MM.1S (cell line): ENCODE results near the gene GPC1.

Source experiments
- DNase-seq: peaks from one replicate; pipeline ENCODE4 v3.0.0-alpha.2; 2015
- H2AFZ ChIP-seq: fragments of 300-600 bp; sonication (generic); 2 replicates; pipeline ENCODE4 v1.6.0; 2016; ENCODE audit warnings: antibody characterized with exemption, low read length
- H3F3A ChIP-seq: fragments of 300-600 bp; sonication (generic); 2 replicates; pipeline ENCODE4 v1.6.1; 2016; ENCODE audit warnings: mild to moderate bottlenecking, antibody characterized with exemption, low read length, moderate library complexity, mixed read lengths; ENCODE audit not compliant: insufficient read depth
- H3K27ac ChIP-seq: fragments of 300-600 bp; sonication (generic); 2 replicates; pipeline ENCODE4 v1.5.1; 2016; ENCODE audit warnings: mild to moderate bottlenecking, low read length
- H3K27me3 ChIP-seq: fragments of 300-600 bp; sonication (generic); replicated peaks from 2 replicates; pipeline ENCODE4 v1.6.0; 2016; ENCODE audit warnings: low read length; ENCODE audit not compliant: insufficient read depth
- H3K36me3 ChIP-seq: fragments of 300-600 bp; sonication (generic); replicated peaks from 2 replicates; pipeline ENCODE4 v1.6.1; 2016; ENCODE audit warnings: mild to moderate bottlenecking, low read length, mixed read lengths; ENCODE audit not compliant: insufficient read depth
- H3K4me1 ChIP-seq: fragments of 300-600 bp; sonication (generic); 2 replicates; pipeline ENCODE4 v1.6.1; 2016; ENCODE audit warnings: low read length, mixed read lengths
- H3K4me2 ChIP-seq: fragments of 300-600 bp; sonication (generic); 2 replicates; pipeline ENCODE4 v1.6.0; 2016; ENCODE audit warnings: low read depth, low read length
- H3K4me3 ChIP-seq: fragments of 300-600 bp; sonication (generic); 2 replicates; pipeline ENCODE4 v1.5.1; 2016; ENCODE audit warnings: low read length, mixed read lengths
- H3K79me2 ChIP-seq: fragments of 300-600 bp; sonication (generic); 2 replicates; pipeline ENCODE4 v1.6.1; 2016; ENCODE audit warnings: mixed run types, low read length, mixed read lengths
- H3K9ac ChIP-seq: fragments of 300-600 bp; sonication (generic); 2 replicates; pipeline ENCODE4 v1.6.1; 2016; ENCODE audit warnings: low read length, mixed read lengths
- H3K9me2 ChIP-seq: fragments of 300-600 bp; sonication (generic); replicated peaks from 2 replicates; pipeline ENCODE4 v1.6.1; 2016; ENCODE audit warnings: mild to moderate bottlenecking, low read length, mixed read lengths; ENCODE audit not compliant: insufficient read depth
- H3K9me3 ChIP-seq: fragments of 300-600 bp; sonication (generic); replicated peaks from 2 replicates; pipeline ENCODE4 v1.6.1; 2016; ENCODE audit warnings: mild to moderate bottlenecking, low read length, mixed read lengths; ENCODE audit not compliant: insufficient read depth
- H4K20me1 ChIP-seq: fragments of 300-600 bp; sonication (generic); 2 replicates; pipeline ENCODE4 v1.6.1; 2016; ENCODE audit warnings: mild to moderate bottlenecking, low read length, moderate library complexity, mixed read lengths; ENCODE audit not compliant: insufficient read depth
- EZH2 ChIP-seq: fragments of 300-600 bp; sonication (generic); optimal IDR thresholded peaks from 2 replicates; pipeline ENCODE3; 2017; ENCODE audit warnings: low read depth, mild to moderate bottlenecking, antibody characterized with exemption, low read length, mixed read lengths
- EZH2phosphoT487 ChIP-seq: fragments of 300-600 bp; sonication (generic); IDR thresholded peaks from 2 replicates; pipeline ENCODE4 v1.6.1; 2018; ENCODE audit warnings: antibody characterized with exemption, low read length
- TF ChIP-seq, protein P1 (sequence below): fragments of 300-600 bp; sonication (generic); IDR thresholded peaks from 2 replicates; pipeline ENCODE4 v1.5.1; 2016; ENCODE audit warnings: antibody characterized with exemption, low read length, mixed read lengths

The GPC1 gene

GRCh38 chr2:240392948-240393830 is 42.3 kb upstream of the GPC1 start:
- peaks cover 35% of the 10 kb centered on the region for H3K27me3 ChIP-seq
- no peaks in the 10 kb centered on the region for H3K4me1 ChIP-seq
- H3K4me2 ChIP-seq, result no peak overlapping the region
- H4K20me1 ChIP-seq, result no peaks in the 10 kb centered on the region
- TF ChIP-seq EZH2 (no peak), EZH2phosphoT487 (no peak)
- TF ChIP-seq, protein P1, sequence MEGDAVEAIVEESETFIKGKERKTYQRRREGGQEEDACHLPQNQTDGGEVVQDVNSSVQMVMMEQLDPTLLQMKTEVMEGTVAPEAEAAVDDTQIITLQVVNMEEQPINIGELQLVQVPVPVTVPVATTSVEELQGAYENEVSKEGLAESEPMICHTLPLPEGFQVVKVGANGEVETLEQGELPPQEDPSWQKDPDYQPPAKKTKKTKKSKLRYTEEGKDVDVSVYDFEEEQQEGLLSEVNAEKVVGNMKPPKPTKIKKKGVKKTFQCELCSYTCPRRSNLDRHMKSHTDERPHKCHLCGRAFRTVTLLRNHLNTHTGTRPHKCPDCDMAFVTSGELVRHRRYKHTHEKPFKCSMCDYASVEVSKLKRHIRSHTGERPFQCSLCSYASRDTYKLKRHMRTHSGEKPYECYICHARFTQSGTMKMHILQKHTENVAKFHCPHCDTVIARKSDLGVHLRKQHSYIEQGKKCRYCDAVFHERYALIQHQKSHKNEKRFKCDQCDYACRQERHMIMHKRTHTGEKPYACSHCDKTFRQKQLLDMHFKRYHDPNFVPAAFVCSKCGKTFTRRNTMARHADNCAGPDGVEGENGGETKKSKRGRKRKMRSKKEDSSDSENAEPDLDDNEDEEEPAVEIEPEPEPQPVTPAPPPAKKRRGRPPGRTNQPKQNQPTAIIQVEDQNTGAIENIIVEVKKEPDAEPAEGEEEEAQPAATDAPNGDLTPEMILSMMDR, result no peak
- no peak overlapping the region for H3K27ac ChIP-seq
- H2AFZ ChIP-seq, result no peak overlapping the region
- no peaks in the 10 kb centered on the region for H3K9me2 ChIP-seq
- H3K9ac ChIP-seq, result no peak overlapping the region
- H3F3A ChIP-seq, result no peaks in the 10 kb centered on the region
- H3K4me3 ChIP-seq, result no peak overlapping the region
- DNase-seq, result no peak
- no peaks in the 10 kb centered on the region for H3K36me3 ChIP-seq
- H3K79me2 ChIP-seq, result no peaks in the 10 kb centered on the region
- no peaks in the 10 kb centered on the region for H3K9me3 ChIP-seq

DNA sequence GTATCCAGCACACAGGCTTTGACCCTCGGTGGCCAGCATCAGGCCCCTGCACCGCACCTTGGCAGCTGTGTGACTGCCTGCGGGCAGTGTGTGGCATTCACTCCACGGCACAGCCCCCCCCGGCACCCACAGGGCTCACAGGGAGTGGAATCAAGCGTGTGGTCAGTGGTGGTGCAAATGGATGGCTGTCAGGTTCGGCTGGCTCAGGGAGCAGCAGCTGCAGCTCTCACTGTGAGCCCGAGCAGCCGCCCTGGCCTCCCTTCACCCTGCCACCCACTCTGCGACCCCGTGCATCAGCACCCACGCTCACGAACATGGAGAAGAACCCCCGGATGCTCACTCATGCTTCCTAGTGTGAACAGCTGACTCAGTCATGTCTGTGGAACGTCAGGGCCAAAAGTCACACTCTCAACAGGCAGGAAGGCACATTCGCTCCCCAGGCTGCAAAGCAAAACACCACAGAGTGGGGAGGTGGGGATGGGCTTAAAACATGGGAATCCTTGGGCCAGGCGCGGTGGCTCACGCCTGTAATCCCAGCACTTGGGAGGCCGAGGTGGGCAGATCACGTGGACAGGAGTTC is 41.5 kb upstream of the GPC1 start:
- no peak overlapping the region for H3K4me2 ChIP-seq
- H3K4me1 ChIP-seq, result no peaks in the 10 kb centered on the region
- no peak for DNase-seq
- TF ChIP-seq EZH2, result no peak
- TF ChIP-seq EZH2phosphoT487, result no peak
- TF ChIP-seq, protein P1, result no peak
- H2AFZ ChIP-seq, result no peak overlapping the region
- no peak overlapping the region for H3K27ac ChIP-seq
- H4K20me1 ChIP-seq, result no peaks in the 10 kb centered on the region
- H3K9ac ChIP-seq, result no peak overlapping the region
- no peaks in the 10 kb centered on the region for H3K9me2 ChIP-seq
- H3K79me2 ChIP-seq, result no peaks in the 10 kb centered on the region
- H3K9me3 ChIP-seq, result no peaks in the 10 kb centered on the region
- H3F3A ChIP-seq, result no peaks in the 10 kb centered on the region
- peaks cover 38% of the 10 kb centered on the region for H3K27me3 ChIP-seq
- no peaks in the 10 kb centered on the region for H3K36me3 ChIP-seq
- no peak overlapping the region for H3K4me3 ChIP-seq

GRCh38 chr2:240394549-240394948 is 40.9 kb upstream of the GPC1 start:
- Histone ChIP-seq H3K27me3 (peaks cover 38% of the 10 kb centered on the region), H3K4me3 (no peak overlapping the region), H3K79me2 (no peaks in the 10 kb centered on the region), H3K4me2 (no peak overlapping the region), H3F3A (no peaks in the 10 kb centered on the region), H3K27ac (no peak overlapping the region), H3K4me1 (no peaks in the 10 kb centered on the region), H2AFZ (no peak overlapping the region), H3K9me3 (no peaks in the 10 kb centered on the region), H3K9me2 (no peaks in the 10 kb centered on the region), H3K9ac (no peak overlapping the region), H3K36me3 (no peaks in the 10 kb centered on the region), H4K20me1 (no peaks in the 10 kb centered on the region)
- TF ChIP-seq EZH2 (no peak), EZH2phosphoT487 (no peak)
- TF ChIP-seq, protein P1, result no peak
- no peak for DNase-seq
